GM10248 (cell line): Measurements from ENCODE around the gene TCFL5.

Source experiments
- CTCF ChIA-PET: fragments of 300-600 bp; sonication (Branson Sonifier 250); formaldehyde crosslinking; extraction: SDS; loops from one replicate; lab custom pipeline; 2021; ENCODE audit warnings: antibody characterized with exemption; lab: Yijun Ruan, JAX
- POLR2A ChIA-PET: fragments of 350-650 bp; sonication (Branson Sonifier 250); formaldehyde crosslinking; extraction: SDS; loops from one replicate; lab custom pipeline; 2020; ENCODE audit warnings: antibody characterized with exemption; lab: Yijun Ruan, JAX
- DNase-seq: peaks from one replicate; pipeline ENCODE4 v3.0.0; 2012; ENCODE audit errors: extremely low spot score
- CTCF ChIP-seq: IDR thresholded peaks from 2 replicates; pipeline ENCODE4 v1.5.1; 2012; ENCODE audit warnings: mild to moderate bottlenecking, low read depth; ENCODE audit errors: extremely low read depth, missing control alignments, control extremely low read depth

TCFL5 gene

GRCh38 chr20:62820208-62820961 lies 41.2 kb downstream of the TCFL5 start:
- TF ChIP-seq CTCF: no peak
- DNase-seq: no peak
- ChIA-PET POLR2A (no interaction called here), CTCF (interaction anchor here (0.6 kb wide), 1 partner anchor 12 kb away, joined by 3 read pairs; no protein-coding TSS in a partner anchor)

- no peak for DNase-seq
- TF ChIP-seq CTCF: no peak
- ChIA-PET CTCF (no interaction called here), POLR2A (no interaction called here)
Observed at GRCh38 chr20:62819494-62820174, 42.0 kb downstream of the TCFL5 start.

GRCh38 chr20:62818592-62819493 lies 42.8 kb downstream of the TCFL5 start:
- CTCF ChIA-PET: no interaction called here
- TF ChIP-seq CTCF: no peak
- POLR2A ChIA-PET: no interaction called here
- DNase-seq: no peak

GRCh38 chr20:62817975-62818591 lies 43.5 kb downstream of the TCFL5 start:
- no peak for DNase-seq
- TF ChIP-seq CTCF: no peak
- ChIA-PET POLR2A (no interaction called here), CTCF (no interaction called here)

GRCh38 chr20:62816884-62817873 lies 44.4 kb downstream of the TCFL5 start, which contains the start of gene COL9A3:
Gene COL9A3, plus strand, starts transcription at chr20:62817050. Its CDS starts 15 bp downstream, at chr20:62817065.
- DNase-seq: no peak
- no peak for TF ChIP-seq CTCF
- ChIA-PET POLR2A (no interaction called here), CTCF (interaction anchor here (1.6 kb wide), 1 partner anchor 10 kb away, joined by 3 read pairs; no protein-coding TSS in a partner anchor)
